Tibial nerve (tissue), 4 donors: ENCODE data around the gene CCNO. TPM values are rescaled to one million over a fixed set of nuclear protein-coding genes. Genes with fewer than 3 reads are reported as not detected.

Experiments
- DNase-seq, 2 donors: peaks; one replicate each; pipeline ENCODE4 v3.0.0-alpha.2; 2019; ENCODE audit warnings: low spot score in 2 of 2
- H3K27ac ChIP-seq, 4 donors: fragments of 200-600 bp; sonication (generic) in 3 of 4; one replicate each; pipeline ENCODE4 v1.5.1; 2017 to 2019; ENCODE audit warnings: mild to moderate bottlenecking in 1 of 4
- H3K27me3 ChIP-seq, 2 donors: fragments of 200-600 bp; sonication (generic) in 1 of 2; one replicate each; pipeline versions ENCODE4 v1.5.1 to v1.6.0; 2017 to 2019
- H3K36me3 ChIP-seq, 3 donors: fragments of 200-600 bp; sonication (generic); one replicate each; pipeline ENCODE4 v1.5.1; 2018 to 2019
- H3K4me1 ChIP-seq, 4 donors: fragments of 200-600 bp; sonication (generic) in 3 of 4; one replicate each; pipeline ENCODE4 v1.5.1; 2017 to 2019
- H3K4me3 ChIP-seq, 4 donors: fragments of 200-600 bp; sonication (generic) in 3 of 4; one replicate each; pipeline ENCODE4 v1.5.1; 2017 to 2019; ENCODE audit warnings: mild to moderate bottlenecking in 1 of 4, moderate library complexity in 1 of 4
- H3K9me3 ChIP-seq, 4 donors: fragments of 200-600 bp; sonication (generic) in 3 of 4; one replicate each; pipeline ENCODE4 v1.5.1; 2017 to 2019
- CTCF ChIP-seq, 5 experiments: fragments of 200-600 bp in 3 of 5; fragments of 450-650 bp in 2 of 5; sonication (generic) in 3 of 5; IDR thresholded peaks; one replicate each; pipeline ENCODE4 v1.5.1; 2016 to 2019; ENCODE audit warnings: antibody characterized with exemption in 5 of 5, mild to moderate bottlenecking in 3 of 5, moderate library complexity in 2 of 5
- EP300 ChIP-seq, 2 donors: sonication (generic); formaldehyde crosslinking; IDR thresholded peaks; one replicate each; pipeline ENCODE4 v1.6.1; 2017; ENCODE audit warnings: antibody characterized with exemption in 2 of 2, mild to moderate bottlenecking in 1 of 2
- POLR2A ChIP-seq, 2 donors: fragments of 450-650 bp; IDR thresholded peaks; one replicate each; pipeline ENCODE4 v1.6.1; 2017; ENCODE audit warnings: antibody characterized with exemption in 2 of 2, mild to moderate bottlenecking in 2 of 2, moderate library complexity in 2 of 2
- WGBS, 2 donors: methylation state at CpG; one replicate each; pipeline ENCODE4 v1.1.5; 2018; 5-methylcytosine and 5-hydroxymethylcytosine counted together
- total RNA-seq, 4 donors: library from RNA; depleted of rRNA; stranded (reverse); fragments of >200 nt; gene quantifications; one replicate each; pipeline ENCODE4 v1.1.0, GENCODE V29; 2016

CCNO gene
- total RNA-seq, 4 donors from 2014 or later, result 0.30 to 0.87 TPM; not detected in 2

GRCh38 chr5:55226934-55227663, 6.3 kb downstream of the CCNO start, which contains the start of gene MCIDAS:
TSS of gene MCIDAS (minus strand) at chr5:55227315. CDS start at chr5:55227138, 177 bp downstream.
- TF ChIP-seq EP300 (IDR thresholded peaks at IDR 0.05) (no peak), CTCF (IDR thresholded peaks at IDR 0.05) (peak in 1 of 5 experiments; percentile 11), POLR2A (IDR thresholded peaks at IDR 0.05) (no peak)
- Histone ChIP-seq H3K9me3 (no peaks in the 10 kb centered on the region), H3K4me1 (peaks cover 0 to 44% (median 26%) of the 10 kb centered on the region in 4 donors), H3K36me3 (no peaks in the 10 kb centered on the region), H3K27me3 (peaks cover 0 to 100% of the 10 kb centered on the region in 2 donors), H3K27ac (no peak within 1 kb of the TSS), H3K4me3 (peak within 1 kb of the TSS; percentile 11 to 47 (median 30))
- WGBS, 2 donors, result 1% methylated on average over 43 to 47 of the region's 80 CpGs
- DNase-seq, result no peak

GRCh38 chr5:55226027-55226933, 7.1 kb downstream of the CCNO start:
- no peak overlapping the region for H3K27ac ChIP-seq
- H3K36me3 ChIP-seq, result no peaks in the 10 kb centered on the region
- no peak for TF ChIP-seq EP300 (IDR thresholded peaks at IDR 0.05)
- peak in 2 of 5 experiments; percentile 14 to 15 for TF ChIP-seq CTCF (IDR thresholded peaks at IDR 0.05)
- TF ChIP-seq POLR2A (IDR thresholded peaks at IDR 0.05), result no peak
- no peak for DNase-seq
- peaks cover 0 to 100% of the 10 kb centered on the region in 2 donors for H3K27me3 ChIP-seq
- 7 to 13% methylated on average over 32 to 40 of the region's 54 CpGs for WGBS, 2 donors
- H3K9me3 ChIP-seq, result no peaks in the 10 kb centered on the region
- H3K4me3 ChIP-seq, result peak overlapping the region in 2 of 4 donors; percentile 34 to 47
- peaks cover 0 to 36% (median 17%) of the 10 kb centered on the region in 4 donors for H3K4me1 ChIP-seq

- Histone ChIP-seq H3K27ac (no peak overlapping the region), H3K4me3 (no peak overlapping the region), H3K9me3 (no peaks in the 10 kb centered on the region), H3K27me3 (peaks cover 0 to 100% of the 10 kb centered on the region in 2 donors), H3K4me1 (peaks cover 0 to 40% (median 18%) of the 10 kb centered on the region in 4 donors), H3K36me3 (no peaks in the 10 kb centered on the region)
- DNase-seq, result no peak
- TF ChIP-seq EP300 (IDR thresholded peaks at IDR 0.05) (no peak), CTCF (IDR thresholded peaks at IDR 0.05) (no peak), POLR2A (IDR thresholded peaks at IDR 0.05) (no peak)
These were observed 8.1 kb downstream of the CCNO start for GRCh38 chr5:55225346-55225745.

- Histone ChIP-seq H3K4me3 (peak overlapping the region in 1 of 4 donors; percentile 13), H3K9me3 (no peaks in the 10 kb centered on the region), H3K27me3 (peaks cover 0 to 100% of the 10 kb centered on the region in 2 donors), H3K4me1 (peaks cover 0 to 43% (median 18%) of the 10 kb centered on the region in 4 donors), H3K36me3 (no peaks in the 10 kb centered on the region), H3K27ac (no peak overlapping the region)
- no peak for DNase-seq
- WGBS, 2 donors, result 64 to 70% methylated on average over 7 of the region's 7 CpGs
- TF ChIP-seq CTCF (IDR thresholded peaks at IDR 0.05) (no peak), POLR2A (IDR thresholded peaks at IDR 0.05) (no peak), EP300 (IDR thresholded peaks at IDR 0.05) (no peak)
These were observed 9.6 kb downstream of the CCNO start for GRCh38 chr5:55223812-55224240.
